HG03025 (cell line): ENCODE results near the gene ISLR.

Experiments used
- ATAC-seq: cut with Tn5 transposase; IDR thresholded peaks from one replicate; pipeline ENCODE4 v1.9.1; 2021; ENCODE audit warnings: mild to moderate bottlenecking, moderate library complexity; ENCODE audit not compliant: unreplicated experiment, low FRiP score

Gene ISLR, protein sequence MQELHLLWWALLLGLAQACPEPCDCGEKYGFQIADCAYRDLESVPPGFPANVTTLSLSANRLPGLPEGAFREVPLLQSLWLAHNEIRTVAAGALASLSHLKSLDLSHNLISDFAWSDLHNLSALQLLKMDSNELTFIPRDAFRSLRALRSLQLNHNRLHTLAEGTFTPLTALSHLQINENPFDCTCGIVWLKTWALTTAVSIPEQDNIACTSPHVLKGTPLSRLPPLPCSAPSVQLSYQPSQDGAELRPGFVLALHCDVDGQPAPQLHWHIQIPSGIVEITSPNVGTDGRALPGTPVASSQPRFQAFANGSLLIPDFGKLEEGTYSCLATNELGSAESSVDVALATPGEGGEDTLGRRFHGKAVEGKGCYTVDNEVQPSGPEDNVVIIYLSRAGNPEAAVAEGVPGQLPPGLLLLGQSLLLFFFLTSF

DNA sequence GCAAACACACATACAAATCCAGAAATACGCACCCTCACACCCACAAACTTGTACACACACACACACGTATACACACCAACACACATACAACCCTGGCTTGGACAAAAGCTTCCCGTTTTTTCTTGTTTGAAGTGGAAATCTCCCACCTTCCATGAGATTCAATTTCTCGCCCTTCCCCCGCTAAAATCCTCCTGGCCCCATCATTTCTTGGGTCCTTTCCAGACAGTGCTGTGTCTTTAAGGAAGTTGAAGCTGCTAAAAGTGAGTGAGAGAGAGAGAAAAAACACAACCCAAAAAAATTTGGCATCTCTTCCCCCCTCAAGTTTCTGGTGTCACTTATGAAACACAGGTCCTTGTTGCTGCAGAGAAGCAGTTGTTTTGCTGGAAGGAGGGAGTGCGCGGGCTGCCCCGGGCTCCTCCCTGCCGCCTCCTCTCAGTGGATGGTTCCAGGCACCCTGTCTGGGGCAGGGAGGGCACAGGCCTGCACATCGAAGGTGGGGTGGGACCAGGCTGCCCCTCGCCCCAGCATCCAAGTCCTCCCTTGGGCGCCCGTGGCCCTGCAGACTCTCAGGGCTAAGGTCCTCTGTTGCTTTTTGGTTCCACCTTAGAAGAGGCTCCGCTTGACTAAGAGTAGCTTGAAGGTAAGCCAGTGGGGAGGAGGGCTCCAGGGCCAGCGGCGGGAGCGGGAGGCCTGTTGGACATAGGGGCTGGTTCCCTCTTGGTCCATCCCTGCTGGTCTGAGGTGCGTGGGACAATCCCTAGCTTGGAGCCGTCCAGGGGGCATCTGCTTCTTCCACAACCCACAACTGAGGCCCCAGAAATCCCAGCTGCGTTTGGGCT is at the start of gene ISLR:
Gene ISLR, plus strand, starts transcription at position 331 of the 839 bp plus-strand sequence. CDS start 1,149 bp downstream, outside the sequence.
- no peak for ATAC-seq

DNA sequence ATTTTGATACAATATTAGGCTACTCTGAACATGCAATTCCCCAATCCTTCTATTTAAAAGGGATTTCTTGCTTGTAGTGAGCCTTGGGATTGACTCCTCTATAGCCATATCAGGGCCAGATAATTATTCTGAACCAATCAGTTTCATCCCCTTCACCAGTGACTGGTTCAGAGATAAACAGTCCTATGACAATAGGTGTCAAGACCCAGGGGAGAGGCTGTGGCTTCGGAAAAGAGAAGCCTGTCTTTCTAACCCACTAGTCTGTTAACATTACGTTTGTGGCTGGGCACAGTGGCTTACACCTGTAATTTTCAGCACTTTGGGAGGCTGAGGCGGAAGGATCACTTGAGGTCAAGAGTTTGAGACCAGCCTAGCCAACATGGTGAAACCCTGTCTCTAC is 49.3 kb upstream of the ISLR start:
- no peak for ATAC-seq

DNA sequence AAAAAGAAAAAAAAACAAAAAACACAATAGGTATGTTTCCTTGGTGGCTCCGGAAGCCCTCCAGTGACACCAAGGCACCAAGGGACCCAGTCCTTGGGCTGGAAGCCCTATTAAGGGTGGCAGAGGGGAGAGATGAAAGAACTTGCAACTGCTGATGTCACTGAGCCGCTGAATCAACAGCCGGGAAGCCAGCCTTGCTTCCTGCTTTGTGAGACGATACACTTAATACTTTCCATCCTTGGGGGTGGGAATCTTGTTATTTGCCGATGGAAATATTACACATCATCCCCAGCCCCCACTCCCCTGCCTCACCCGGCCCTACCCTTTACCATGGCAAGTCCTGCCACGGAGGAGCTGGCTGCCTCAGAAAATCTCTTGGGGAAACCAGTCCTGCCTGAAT is 48.8 kb upstream of the ISLR start:
- ATAC-seq = no peak

DNA sequence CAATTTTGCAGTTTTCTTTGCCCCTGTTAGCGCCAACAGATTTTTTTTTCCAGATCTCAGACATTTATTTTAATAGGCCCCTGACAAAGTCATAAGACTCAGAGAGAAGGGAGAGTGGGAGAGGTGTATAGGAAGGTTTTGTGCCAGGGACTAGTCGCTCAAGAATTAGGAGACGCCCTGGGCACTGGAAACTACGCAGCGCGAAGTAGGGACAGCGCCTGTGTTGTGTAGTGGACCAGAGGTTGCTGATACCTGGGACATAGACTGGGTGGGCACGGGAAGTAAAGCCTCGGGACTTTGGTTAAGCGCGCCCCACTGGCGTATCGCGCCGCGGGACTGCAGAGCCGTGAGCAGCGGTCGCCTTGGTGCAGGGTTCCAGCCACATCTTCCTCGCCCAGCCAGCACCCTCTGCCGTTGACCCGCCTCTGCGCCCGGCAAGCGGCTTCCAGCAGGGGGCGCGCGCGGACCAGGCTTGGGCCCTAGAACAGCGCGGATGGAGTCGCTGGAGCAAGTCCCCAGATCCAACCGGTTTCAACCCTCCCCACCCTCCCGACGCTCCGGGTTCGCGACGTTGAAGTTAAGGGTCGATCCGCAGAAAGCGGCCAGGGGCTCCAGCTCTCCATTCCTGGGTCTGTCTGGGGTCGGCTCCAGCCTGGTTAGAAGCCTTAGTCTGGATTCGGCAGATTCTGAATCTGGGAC is 46.1 kb upstream of the ISLR start:
- ATAC-seq = no peak

DNA sequence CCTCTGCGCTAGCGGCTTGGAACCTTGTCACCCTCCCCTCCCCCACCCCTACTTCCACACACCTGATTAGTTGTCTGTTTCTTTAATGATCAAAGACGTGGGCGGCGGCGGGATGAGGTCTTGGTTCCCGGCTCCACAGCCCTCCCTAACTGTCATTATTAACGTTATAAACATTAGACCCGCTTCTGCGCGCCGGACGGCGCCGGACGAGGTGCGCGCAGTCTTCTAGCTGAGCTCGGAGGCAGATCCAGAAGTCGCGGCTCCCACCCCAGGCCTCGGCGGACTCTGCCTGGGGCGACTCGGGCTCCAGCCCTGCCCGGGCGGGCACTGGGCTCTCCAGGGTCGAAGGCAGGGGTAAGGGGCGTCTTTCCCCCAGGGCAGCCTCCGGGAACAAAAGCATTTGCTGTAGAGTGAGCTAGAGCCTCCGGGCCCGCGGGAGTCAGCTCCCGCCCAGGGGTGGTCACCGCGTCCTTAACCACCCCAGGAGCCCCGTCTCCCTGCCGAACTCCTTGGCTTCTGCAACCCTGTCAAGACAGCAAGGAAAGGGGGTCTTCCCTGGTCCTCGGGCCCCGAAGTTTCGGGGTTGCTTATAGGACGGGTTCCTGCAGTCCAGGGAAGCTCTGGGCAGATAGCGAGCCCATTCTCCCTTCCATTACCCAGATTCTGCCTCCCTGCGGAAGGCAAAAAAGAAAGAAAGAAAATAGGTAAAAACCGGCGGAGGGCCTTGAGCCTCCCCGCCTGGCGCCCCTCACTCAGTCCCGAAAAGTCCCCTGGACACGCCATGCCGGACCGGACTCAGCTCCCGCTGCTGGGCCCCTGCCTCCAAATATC is 45.3 kb upstream of the ISLR start:
- no peak for ATAC-seq

DNA sequence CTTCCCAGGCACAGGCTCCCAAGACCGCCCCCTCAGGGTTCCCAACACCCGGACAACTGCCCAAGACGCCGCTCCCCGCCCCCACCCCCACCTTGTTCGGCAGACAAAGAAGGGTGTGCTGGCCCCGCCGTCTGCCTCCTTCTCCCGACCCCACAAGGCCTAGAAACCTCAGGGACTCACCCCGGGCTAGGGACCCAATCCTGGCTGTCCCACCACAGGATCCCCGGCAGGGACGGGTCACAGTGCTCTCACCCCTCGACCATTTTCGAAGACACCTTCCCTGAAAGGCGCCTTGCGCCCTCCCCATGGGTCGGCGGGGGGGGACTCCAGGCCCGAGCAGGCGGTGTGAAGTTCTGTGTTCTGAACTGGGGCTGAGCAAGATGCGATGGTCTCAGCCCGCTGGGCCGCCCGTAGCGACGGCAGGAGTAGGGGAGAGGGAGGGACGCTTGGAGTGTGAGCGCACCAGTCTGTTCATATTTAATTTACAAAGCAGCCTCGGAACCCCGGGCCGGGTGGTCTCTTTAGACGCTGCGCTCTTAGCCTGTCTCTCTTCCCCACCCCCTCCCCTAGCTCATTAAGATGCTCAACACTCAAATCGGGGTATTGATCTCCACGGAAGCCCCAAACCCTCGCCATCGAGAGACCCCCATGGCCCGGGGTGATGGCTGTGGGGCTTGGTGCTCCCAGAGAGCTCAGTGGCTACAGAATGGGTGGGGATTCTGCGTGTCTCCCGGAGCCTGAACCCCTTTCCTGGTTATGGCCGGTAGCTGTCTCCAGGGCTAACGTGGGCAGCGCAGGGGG is 44.5 kb upstream of the ISLR start:
- no peak for ATAC-seq

DNA sequence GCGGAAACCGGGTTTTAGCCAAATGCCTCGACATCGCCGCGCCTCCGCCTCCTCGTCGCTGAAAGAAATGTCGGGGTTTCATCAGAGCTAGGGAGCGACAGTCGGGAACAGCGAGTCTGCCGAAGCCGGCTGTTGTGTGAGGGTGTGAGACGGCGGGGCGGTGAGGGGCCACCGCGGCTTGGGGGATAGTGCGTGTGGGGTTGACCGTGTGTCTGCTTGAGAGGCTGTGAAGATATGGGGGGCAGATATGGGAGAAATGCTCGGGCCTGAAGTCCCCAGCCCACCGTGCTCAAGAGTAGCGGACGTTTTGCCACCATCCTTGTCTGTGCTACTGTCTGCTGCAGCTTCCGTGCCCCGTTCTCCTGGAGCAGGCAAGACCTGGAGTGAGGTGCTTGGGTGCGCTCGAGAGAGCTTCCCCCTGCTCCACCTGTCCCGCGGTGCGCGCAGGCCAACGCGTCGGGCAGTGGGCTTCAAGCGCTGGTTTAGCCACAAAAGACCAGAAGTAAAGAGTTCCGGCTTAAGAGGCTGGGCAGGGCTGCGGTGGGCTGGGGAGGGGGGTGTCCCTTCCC is 43.8 kb upstream of the ISLR start:
- ATAC-seq = no peak

DNA sequence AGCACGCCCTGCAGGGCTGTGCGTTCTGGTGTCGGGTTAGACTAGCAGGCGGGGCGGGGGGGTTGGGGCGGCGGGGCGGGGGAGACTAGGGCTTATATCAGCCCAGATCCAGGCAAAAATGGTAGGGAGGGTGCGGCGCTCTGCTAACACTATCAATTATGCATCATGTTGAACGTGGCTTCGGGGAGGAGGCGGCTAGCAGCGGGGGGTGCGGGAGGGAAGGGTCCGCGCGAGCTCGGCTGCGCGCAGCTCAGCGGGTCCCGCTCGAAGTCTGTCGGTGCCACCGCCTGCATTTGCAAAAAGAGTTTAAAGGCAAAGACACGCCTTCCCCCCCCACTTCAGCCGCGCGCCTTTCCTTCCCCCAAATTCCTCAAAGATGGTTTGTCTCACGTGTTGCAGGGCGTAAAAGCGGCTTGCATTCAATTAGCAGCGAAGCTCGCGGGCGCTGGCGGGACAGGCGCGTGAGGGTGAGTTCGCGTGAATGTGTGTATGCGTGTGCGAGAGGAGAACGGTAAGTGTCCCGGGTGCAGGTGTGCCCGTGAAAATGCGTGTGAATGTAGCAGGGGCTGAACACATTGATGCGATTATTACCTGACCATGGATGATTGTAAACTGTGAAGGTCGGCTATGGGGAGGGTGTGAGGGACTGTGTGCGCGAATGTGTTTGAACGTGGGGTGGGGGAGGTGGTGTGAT is 43.2 kb upstream of the ISLR start, which contains the start of gene ISLR2:
Gene ISLR2, plus strand, starts transcription at position 432 of the 694 bp plus-strand sequence. CDS start 2,169 bp downstream, outside the sequence.
- no peak for ATAC-seq

DNA sequence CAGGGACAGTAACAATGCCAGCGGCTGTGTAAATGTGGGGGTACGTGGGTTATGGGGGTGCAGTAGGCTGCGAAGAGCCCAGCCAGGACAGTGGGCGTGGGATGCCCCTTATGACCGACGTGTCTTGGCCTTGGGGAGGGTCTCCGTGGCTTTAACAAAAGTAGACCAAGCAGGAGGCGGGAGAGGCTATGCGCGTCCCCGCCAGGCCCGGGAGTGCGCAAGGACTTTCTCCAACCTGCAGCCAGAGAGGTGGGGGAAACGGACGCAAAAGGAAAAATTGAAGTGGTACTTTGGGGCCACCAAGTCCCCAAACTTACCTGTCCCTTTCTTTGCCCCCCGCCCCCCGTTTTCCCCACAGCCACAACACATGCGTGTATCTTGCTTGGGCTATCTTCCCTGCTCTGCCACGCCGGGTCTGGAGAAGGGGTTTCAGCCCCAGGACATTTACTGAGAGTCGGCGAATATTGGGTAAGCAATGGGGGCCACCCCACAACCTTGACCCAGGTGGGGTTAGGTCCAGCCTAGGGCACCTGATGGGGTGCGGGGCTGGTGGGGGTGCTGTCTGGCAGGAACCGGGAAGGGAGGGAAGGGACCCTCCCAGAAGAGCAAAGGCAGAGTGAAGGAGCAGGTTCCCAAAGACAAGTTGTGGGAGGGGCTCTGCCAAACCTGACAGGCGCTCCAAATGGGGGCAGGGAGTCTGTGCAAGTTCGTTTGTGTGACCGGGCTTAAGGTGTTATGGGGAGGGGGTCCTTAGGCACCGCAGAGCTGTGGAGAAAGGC is 42.5 kb upstream of the ISLR start:
- ATAC-seq = no peak

DNA sequence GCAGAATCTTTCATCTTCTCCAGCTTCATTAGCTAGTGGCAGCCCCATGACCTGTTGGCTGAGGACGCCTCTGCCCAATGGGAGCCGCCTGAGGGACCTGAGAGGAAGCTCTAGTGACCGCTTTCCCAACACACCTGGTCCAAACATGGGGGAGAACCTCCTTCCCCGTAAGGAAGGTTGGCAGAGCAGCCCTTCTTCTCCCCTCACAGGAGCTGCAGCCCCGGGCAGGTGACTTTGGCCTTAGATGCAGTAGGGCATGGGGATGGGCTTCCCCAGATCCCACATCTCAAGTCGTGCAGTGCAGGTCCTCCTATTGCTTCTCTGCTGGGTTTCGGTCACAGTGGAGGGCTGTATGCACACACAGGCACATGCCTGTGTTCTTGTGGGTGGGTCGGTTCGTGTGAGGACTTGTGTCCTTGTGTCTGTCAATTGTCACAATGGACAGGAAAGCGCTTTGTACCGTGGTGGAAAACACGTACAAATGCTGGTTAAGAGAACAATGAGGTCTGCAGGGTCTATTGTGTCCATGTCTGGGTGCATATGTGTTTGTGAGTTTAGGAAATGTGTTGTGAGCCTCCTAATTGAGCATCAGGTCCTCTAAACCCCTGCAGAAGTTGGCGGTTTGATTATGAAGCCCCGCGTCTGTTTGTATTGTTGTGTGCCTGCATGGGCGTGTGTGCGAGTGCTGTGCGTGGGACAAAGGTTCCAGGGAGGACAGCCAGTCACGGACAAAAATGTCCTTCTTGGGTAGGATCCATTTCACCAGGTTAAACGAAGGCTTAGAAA is 41.7 kb upstream of the ISLR start:
- ATAC-seq = no peak

DNA sequence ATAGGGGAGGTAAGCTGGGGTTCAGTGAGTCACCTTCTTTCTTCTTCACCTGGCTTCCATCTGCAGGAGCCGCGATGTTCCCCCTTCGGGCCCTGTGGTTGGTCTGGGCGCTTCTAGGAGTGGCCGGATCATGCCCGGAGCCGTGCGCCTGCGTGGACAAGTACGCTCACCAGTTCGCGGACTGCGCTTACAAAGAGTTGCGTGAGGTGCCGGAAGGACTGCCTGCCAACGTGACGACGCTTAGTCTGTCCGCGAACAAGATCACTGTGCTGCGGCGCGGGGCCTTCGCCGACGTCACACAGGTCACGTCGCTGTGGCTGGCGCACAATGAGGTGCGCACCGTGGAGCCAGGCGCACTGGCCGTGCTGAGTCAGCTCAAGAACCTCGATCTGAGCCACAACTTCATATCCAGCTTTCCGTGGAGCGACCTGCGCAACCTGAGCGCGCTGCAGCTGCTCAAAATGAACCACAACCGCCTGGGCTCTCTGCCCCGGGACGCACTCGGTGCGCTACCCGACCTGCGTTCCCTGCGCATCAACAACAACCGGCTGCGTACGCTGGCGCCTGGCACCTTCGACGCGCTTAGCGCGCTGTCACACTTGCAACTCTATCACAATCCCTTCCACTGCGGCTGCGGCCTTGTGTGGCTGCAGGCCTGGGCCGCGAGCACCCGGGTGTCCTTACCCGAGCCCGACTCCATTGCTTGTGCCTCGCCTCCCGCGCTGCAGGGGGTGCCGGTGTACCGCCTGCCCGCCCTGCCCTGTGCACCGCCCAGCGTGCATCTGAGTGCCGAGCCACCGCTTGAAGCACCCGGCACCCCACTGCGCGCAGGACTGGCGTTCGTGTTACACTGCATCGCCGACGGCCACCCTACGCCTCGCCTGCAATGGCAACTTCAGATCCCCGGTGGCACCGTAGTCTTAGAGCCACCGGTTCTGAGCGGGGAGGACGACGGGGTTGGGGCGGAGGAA is 40.5 kb upstream of the ISLR start:
- ATAC-seq = no peak

DNA sequence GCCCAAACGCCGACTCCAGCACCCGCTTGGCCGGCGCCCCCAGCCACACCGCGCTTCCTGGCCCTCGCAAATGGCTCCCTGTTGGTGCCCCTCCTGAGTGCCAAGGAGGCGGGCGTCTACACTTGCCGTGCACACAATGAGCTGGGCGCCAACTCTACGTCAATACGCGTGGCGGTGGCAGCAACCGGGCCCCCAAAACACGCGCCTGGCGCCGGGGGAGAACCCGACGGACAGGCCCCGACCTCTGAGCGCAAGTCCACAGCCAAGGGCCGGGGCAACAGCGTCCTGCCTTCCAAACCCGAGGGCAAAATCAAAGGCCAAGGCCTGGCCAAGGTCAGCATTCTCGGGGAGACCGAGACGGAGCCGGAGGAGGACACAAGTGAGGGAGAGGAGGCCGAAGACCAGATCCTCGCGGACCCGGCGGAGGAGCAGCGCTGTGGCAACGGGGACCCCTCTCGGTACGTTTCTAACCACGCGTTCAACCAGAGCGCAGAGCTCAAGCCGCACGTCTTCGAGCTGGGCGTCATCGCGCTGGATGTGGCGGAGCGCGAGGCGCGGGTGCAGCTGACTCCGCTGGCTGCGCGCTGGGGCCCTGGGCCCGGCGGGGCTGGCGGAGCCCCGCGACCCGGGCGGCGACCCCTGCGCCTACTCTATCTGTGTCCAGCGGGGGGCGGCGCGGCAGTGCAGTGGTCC is 39.7 kb upstream of the ISLR start:
- ATAC-seq = no peak

DNA sequence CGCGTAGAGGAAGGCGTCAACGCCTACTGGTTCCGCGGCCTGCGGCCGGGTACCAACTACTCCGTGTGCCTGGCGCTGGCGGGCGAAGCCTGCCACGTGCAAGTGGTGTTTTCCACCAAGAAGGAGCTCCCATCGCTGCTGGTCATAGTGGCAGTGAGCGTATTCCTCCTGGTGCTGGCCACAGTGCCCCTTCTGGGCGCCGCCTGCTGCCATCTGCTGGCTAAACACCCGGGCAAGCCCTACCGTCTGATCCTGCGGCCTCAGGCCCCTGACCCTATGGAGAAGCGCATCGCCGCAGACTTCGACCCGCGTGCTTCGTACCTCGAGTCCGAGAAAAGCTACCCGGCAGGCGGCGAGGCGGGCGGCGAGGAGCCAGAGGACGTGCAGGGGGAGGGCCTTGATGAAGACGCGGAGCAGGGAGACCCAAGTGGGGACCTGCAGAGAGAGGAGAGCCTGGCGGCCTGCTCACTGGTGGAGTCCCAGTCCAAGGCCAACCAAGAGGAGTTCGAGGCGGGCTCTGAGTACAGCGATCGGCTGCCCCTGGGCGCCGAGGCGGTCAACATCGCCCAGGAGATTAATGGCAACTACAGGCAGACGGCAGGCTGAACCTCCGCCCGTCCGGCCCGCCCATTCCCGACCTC is 39.0 kb upstream of the ISLR start:
- ATAC-seq = no peak

DNA sequence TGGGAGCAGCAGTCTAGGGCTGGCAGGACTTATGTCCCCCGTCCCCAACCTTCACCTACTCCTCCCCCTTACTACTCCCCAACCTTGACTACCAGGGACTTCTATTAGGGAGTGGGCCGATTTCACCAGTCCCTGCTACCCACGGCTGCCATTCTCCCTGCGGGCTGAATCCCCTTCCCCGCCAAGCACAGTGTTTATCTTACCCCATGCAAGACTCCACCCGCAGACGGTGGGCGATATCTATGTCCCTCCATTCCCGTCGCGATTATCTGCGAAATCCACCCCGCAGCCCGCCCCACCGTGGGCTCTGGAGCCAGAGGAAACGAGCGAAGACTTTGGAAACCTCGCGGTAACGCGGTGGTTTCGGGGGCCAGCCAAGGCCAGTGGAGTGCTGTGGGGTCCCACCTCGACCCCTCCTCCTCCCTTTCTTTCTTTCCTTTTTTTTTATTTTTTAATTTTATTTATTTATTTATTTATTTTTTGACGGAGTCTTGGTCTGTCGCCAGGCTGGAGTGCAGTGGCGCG is 38.4 kb upstream of the ISLR start:
- no peak for ATAC-seq

DNA sequence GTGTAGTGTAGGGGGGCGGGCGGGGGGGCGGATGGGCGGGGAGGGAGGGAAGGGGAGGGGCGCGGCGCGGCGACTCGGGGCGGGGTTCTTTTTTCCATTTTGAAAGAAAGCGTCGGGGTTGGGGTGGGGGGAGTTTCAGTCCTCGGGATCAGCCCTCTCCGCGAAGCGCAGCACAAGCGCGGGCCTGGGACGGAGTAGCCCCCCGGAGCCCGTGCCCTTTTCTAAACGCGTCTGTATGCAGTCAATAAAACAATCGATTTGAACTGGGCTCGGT is 37.0 kb upstream of the ISLR start:
- no peak for ATAC-seq
